ENCODE results near the gene CUL9. TPM values are rescaled to one million over a fixed set of nuclear protein-coding genes. Genes with fewer than 3 reads are reported as not detected.

CUL9 gene
- total and polyA plus RNA-seq, 4 donors: 19.7 to 45.6 (median 35.5) TPM

- Histone ChIP-seq H3K9ac (ENCODE audit: insufficient read depth in 1 of 2, low read length in 2 of 2) (peak overlapping the region; percentile 76 to 90), H3K9me3 (ENCODE audit: control insufficient read depth in 4 of 4, insufficient read depth in 3 of 4, low read length in 3 of 4) (no peaks in the 10 kb centered on the region), H3K4me1 (ENCODE audit: control insufficient read depth in 5 of 5, insufficient read depth in 5 of 5, low read length in 5 of 5) (peaks cover 0 to 31% (median 14%) of the 10 kb centered on the region in 5 donors), H3K4me3 (peak overlapping the region; percentile 53), H3K27ac (ENCODE audit: low read depth in 1 of 2, low read length in 1 of 2) (peak overlapping the region; percentile 81 to 84), H3K36me3 (ENCODE audit: control insufficient read depth in 4 of 4, insufficient read depth in 4 of 4, low read length in 4 of 4) (peaks cover under 1 to 5% (median 3%) of the 10 kb centered on the region in 4 donors), H3K27me3 (ENCODE audit: control insufficient read depth in 3 of 3, insufficient read depth in 3 of 3, low read length in 2 of 3) (no peaks in the 10 kb centered on the region)
- no peak for TF ChIP-seq CTCF (IDR thresholded peaks at IDR 0.05; ENCODE audit: control extremely low read depth, extremely low read depth)
- peak; percentile 90 to 96 (median 93) for DNase-seq
- ATAC-seq (ENCODE audit: insufficient read depth, low FRiP score): peak; percentile 27
- WGBS, 2 donors: 1 to 2% methylated on average over 18 of the region's 18 CpGs
These were observed 11.5 kb upstream of the CUL9 start for GRCh38 chr6:43170417-43170930.

DNA sequence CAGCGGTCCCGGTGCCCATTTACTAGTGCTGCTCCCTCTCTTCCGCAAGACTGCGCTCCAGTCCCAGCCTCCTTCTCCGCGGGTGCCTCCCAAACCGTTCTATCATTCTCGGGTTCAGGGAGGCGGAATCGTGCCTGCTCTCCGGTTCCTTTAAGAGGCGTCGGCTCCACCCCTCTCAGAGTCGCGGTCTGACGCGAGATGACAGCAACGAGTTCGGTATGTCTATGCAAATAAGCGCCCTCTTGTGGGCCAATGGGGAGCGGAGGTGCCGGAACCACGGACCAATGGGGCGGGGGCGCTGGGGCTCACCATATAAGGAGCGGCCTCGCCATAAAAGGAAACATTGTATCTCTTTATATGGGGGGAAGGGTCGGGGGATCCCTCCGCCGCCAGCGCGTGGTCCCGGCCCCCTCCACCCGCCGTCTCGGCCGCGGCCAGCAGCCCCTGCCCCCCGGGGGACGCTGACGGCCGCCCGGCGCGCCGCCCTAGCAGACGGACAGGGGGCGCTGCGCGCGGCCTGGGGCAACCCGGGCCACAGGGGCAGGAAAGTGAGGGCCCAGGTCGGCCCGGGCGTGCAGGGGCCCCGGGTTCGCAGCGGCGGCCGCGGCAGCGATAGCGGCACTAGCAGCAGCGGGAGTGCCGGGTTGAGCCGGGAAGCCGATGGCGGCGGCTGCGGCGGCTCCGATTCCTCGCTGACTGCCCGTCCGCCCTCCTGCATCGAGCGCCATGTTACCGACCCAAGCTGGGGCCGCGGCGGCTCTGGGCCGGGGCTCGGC lies 10.9 kb upstream of the CUL9 start, which contains the start of gene SRF:
Gene SRF (plus strand): TSS at position 339 of the 776 bp plus-strand sequence. CDS start 388 bp downstream, at position 727.
- Histone ChIP-seq H3K27ac (ENCODE audit: low read depth in 1 of 2, low read length in 1 of 2) (peak within 1 kb of the TSS; percentile 97 to 99), H3K9me3 (ENCODE audit: control insufficient read depth in 4 of 4, insufficient read depth in 3 of 4, low read length in 3 of 4) (no peaks in the 10 kb centered on the region), H3K27me3 (ENCODE audit: control insufficient read depth in 3 of 3, insufficient read depth in 3 of 3, low read length in 2 of 3) (no peaks in the 10 kb centered on the region), H3K9ac (ENCODE audit: insufficient read depth in 1 of 2, low read length in 2 of 2) (peak within 1 kb of the TSS; percentile 76 to 90), H3K4me3 (peak within 1 kb of the TSS; percentile 83), H3K36me3 (ENCODE audit: control insufficient read depth in 4 of 4, insufficient read depth in 4 of 4, low read length in 4 of 4) (peaks cover 3 to 12% (median 9%) of the 10 kb centered on the region in 4 donors), H3K4me1 (ENCODE audit: control insufficient read depth in 5 of 5, insufficient read depth in 5 of 5, low read length in 5 of 5) (peaks cover 0 to 31% (median 14%) of the 10 kb centered on the region in 5 donors)
- WGBS, 2 donors: 0 to 1% methylated on average over 63 to 83 of the region's 83 CpGs
- peak; percentile 15 for TF ChIP-seq CTCF (IDR thresholded peaks at IDR 0.05; ENCODE audit: control extremely low read depth, extremely low read depth)
- peak; percentile 85 for ATAC-seq (ENCODE audit: insufficient read depth, low FRiP score)
- DNase-seq: peak; percentile 100

DNA sequence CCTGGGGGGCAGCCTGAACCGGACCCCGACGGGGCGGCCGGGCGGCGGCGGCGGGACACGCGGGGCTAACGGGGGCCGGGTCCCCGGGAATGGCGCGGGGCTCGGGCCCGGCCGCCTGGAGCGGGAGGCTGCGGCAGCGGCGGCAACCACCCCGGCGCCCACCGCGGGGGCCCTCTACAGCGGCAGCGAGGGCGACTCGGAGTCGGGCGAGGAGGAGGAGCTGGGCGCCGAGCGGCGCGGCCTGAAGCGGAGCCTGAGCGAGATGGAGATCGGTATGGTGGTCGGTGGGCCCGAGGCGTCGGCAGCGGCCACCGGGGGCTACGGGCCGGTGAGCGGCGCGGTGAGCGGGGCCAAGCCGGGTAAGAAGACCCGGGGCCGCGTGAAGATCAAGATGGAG lies 10.3 kb upstream of the CUL9 start:
- H3K27me3 ChIP-seq (ENCODE audit: control insufficient read depth in 3 of 3, insufficient read depth in 3 of 3, low read length in 2 of 3): no peaks in the 10 kb centered on the region
- H3K9me3 ChIP-seq (ENCODE audit: control insufficient read depth in 4 of 4, insufficient read depth in 3 of 4, low read length in 3 of 4): no peaks in the 10 kb centered on the region
- DNase-seq (peak in 1 of 3 donors; percentile 21), ATAC-seq (ENCODE audit: insufficient read depth, low FRiP score) (no peak)
- WGBS, 2 donors: 0 to 1% methylated on average over 36 to 57 of the region's 57 CpGs
- H3K36me3 ChIP-seq (ENCODE audit: control insufficient read depth in 4 of 4, insufficient read depth in 4 of 4, low read length in 4 of 4): peaks cover 6 to 17% (median 14%) of the 10 kb centered on the region in 4 donors
- H3K4me1 ChIP-seq (ENCODE audit: control insufficient read depth in 5 of 5, insufficient read depth in 5 of 5, low read length in 5 of 5): peaks cover 0 to 31% (median 14%) of the 10 kb centered on the region in 5 donors
- TF ChIP-seq CTCF (IDR thresholded peaks at IDR 0.05; ENCODE audit: control extremely low read depth, extremely low read depth): no peak
- H3K27ac ChIP-seq (ENCODE audit: low read depth in 1 of 2, low read length in 1 of 2): peak overlapping the region; percentile 97 to 99
- H3K9ac ChIP-seq (ENCODE audit: insufficient read depth in 1 of 2, low read length in 2 of 2): peak overlapping the region in 1 of 2 donors; percentile 52
- H3K4me3 ChIP-seq: peak overlapping the region; percentile 83

Measured in lung (tissue), 12 donors.